CD8-positive, alpha-beta memory T cell (primary cell): ENCODE data around the gene HTR3C. TPM values are rescaled to one million over a fixed set of nuclear protein-coding genes. Genes with fewer than 3 reads are reported as not detected.

Experiments used
- CTCF ChIA-PET: fragments of 350-600 bp; sonication (Branson Sonifier 250); formaldehyde crosslinking; loops from one replicate; lab custom pipeline; 2021; ENCODE audit warnings: antibody characterized with exemption; lab: Charles Lee
- POLR2A ChIA-PET: fragments of 350-600 bp; sonication (Branson Sonifier 250); formaldehyde crosslinking; loops from one replicate; lab custom pipeline; 2021; ENCODE audit warnings: antibody characterized with exemption; lab: Charles Lee
- DNase-seq, 5 donors: peaks; one replicate each; pipeline versions ENCODE4 v3.0.0 to v3.0.0-alpha.2; 2020 to 2022; ENCODE audit warnings: mixed read lengths in 1 of 5
- H3K27ac ChIP-seq: one replicate; pipeline ENCODE4 v1.7.0; 2013; ENCODE audit warnings: low read depth, mild to moderate bottlenecking, low read length, moderate library complexity
- H3K27me3 ChIP-seq: 2 replicates; pipeline ENCODE4 v1.7.0; 2013; ENCODE audit warnings: low read length, mild to moderate bottlenecking; ENCODE audit not compliant: insufficient read depth, poor library complexity, severe bottlenecking
- H3K36me3 ChIP-seq: 2 replicates; pipeline ENCODE4 v1.7.0; 2013; ENCODE audit warnings: mild to moderate bottlenecking, low read length, moderate library complexity; ENCODE audit not compliant: insufficient read depth
- H3K4me1 ChIP-seq: 2 replicates; pipeline ENCODE4 v1.7.0; 2013; ENCODE audit warnings: mild to moderate bottlenecking, low read length, moderate library complexity; ENCODE audit not compliant: insufficient read depth
- H3K4me3 ChIP-seq: 2 replicates; pipeline ENCODE4 v1.7.0; 2013; ENCODE audit warnings: mild to moderate bottlenecking, low read length
- H3K9me3 ChIP-seq: 2 replicates; pipeline ENCODE4 v1.7.0; 2013; ENCODE audit warnings: mild to moderate bottlenecking, low read length
- H3K27ac Mint-ChIP-seq, 8 donors: one replicate each; pipeline ENCODE4 v1.8.0; 2020 to 2021; ENCODE audit warnings: mixed read lengths in 8 of 8, mild to moderate bottlenecking in 6 of 8, inconsistent platforms in 3 of 8, moderate library complexity in 3 of 8
- H3K27me3 Mint-ChIP-seq, 2 donors: one replicate each; pipeline ENCODE4 v1.8.0; 2020 to 2021; ENCODE audit warnings: mixed read lengths in 2 of 2, mild to moderate bottlenecking in 1 of 2, moderate library complexity in 1 of 2
- H3K36me3 Mint-ChIP-seq, 3 donors: one replicate each; pipeline ENCODE4 v1.8.0; 2020 to 2021; ENCODE audit warnings: mixed read lengths in 3 of 3, inconsistent platforms in 1 of 3, mild to moderate bottlenecking in 1 of 3
- H3K4me1 Mint-ChIP-seq, 3 donors: one replicate each; pipeline ENCODE4 v1.8.0; 2020 to 2021; ENCODE audit warnings: mixed read lengths in 3 of 3, inconsistent platforms in 1 of 3, mild to moderate bottlenecking in 1 of 3
- H3K4me3 Mint-ChIP-seq, 7 donors: one replicate each; pipeline ENCODE4 v1.8.0; 2020 to 2021; ENCODE audit warnings: mixed read lengths in 7 of 7, mild to moderate bottlenecking in 6 of 7, moderate library complexity in 4 of 7, inconsistent platforms in 2 of 7
- H3K9me3 Mint-ChIP-seq, 5 donors: one replicate each; pipeline ENCODE4 v1.8.0; 2020 to 2022; ENCODE audit warnings: mixed read lengths in 5 of 5, mild to moderate bottlenecking in 3 of 5, moderate library complexity in 2 of 5, inconsistent platforms in 1 of 5
- polyA plus RNA-seq: library from polyadenylated mRNA; unstranded; fragments of 300-500 nt; fragmentation: Illumina TruSeq; gene quantifications from one replicate; pipeline ENCODE4 v1.2.3, GENCODE V29; 2021
- total RNA-seq, 2 experiments: library from RNA; stranded (reverse); gene quantifications; one replicate each; pipeline ENCODE4 v1.2.3, GENCODE V29; 2021

The HTR3C gene
- total and polyA plus RNA-seq, 3 experiments from 2014 or later, result not detected

DNA sequence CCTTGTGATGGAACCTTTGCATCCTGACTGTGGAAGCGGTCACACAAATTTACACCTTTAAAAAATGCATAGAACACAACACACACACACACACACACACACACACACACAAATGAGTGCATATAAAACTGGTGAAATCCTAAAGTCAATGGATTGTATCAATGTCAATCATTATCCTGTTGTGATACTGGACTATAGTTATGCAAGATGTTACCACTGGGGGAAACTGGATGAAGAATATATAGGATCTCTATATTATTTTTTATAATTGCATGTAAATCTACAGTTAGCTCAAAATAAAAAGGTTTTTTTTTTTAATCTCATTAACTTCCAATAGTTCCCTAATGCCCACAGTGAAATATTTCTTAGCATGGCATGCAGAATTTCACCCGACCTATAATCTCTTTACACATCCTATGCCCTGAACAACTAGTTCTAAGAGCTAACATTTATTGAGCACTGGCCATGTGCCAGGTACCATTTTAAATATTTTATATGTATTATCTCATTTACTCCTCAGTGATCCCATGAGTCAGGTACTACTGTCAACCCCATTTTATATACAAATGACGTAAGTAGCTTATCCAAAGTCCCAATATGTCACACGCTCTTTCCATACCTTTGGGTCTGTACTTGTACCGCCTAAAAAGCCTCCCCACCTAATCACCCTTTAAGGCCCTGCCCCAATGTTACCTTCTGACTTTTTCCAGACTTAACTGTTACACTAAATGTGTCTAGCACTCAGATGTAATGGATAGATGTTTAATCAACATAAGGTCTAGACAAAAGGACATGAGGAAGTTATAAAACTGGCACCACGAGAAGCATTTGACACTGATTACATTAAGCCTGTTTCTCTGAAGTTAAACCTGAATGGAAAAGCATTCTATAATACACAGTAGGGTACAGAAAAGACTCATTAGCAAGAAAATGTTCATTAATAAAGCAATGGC lies 40.6 kb upstream of the HTR3C start:
- H3K4me1 Mint-ChIP-seq, result peaks cover 15 to 16% (median 15%) of the 10 kb centered on the region in 3 donors
- H3K27ac Mint-ChIP-seq, result no peak overlapping the region
- H3K27me3 ChIP-seq, result no peaks in the 10 kb centered on the region
- CTCF ChIA-PET, result interaction anchor here (0.9 kb wide), 1 partner anchor 116 kb away, joined by 4 read pairs; no protein-coding TSS in a partner anchor
- H3K36me3 ChIP-seq, result no peaks in the 10 kb centered on the region
- H3K9me3 Mint-ChIP-seq, result no peaks in the 10 kb centered on the region
- no peaks in the 10 kb centered on the region for H3K9me3 ChIP-seq
- H3K4me3 Mint-ChIP-seq, result no peak overlapping the region
- POLR2A ChIA-PET, result no interaction called here
- H3K27me3 Mint-ChIP-seq, result no peaks in the 10 kb centered on the region
- H3K27ac ChIP-seq, result no peak overlapping the region
- DNase-seq, result no peak
- no peak overlapping the region for H3K4me3 ChIP-seq
- H3K36me3 Mint-ChIP-seq, result peaks cover 0 to 39% (median 15%) of the 10 kb centered on the region in 3 donors
- peaks cover 8% of the 10 kb centered on the region for H3K4me1 ChIP-seq

DNA sequence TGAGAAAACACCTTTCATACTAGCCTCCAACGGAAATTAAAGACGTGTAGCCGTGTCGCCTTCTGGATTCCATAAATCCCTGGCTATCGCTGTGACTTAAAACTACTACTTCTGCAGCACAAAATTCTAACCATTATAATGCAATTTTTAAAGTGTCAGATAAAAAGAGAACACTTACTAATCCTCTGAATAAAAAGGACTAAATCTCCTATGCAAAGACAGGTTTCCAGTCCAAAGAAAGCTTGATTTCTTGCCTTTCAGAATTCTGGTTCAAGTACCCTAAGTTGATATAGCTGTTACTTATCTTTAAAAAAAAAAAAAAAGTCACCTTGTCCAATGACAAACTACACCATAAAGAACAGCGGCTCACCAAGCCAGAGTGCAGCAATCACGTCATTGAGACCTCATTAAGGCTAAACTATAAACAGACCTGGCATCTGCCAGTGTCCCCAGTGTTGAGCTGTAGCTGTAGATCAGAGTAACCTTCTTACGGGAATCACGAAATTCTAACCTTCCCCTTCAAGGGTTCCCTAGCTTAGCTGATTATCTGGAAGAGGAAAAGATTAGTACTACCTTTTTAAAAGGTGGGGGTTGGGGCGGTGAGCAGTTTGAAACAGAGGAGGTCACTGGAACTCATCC lies 37.3 kb upstream of the HTR3C start:
- ChIA-PET POLR2A (no interaction called here), CTCF (interaction anchor here (0.6 to 1.6 kb wide), 3 partner anchors 12 to 226 kb away, joined by 4 to 5 read pairs (median 4); no protein-coding TSS in a partner anchor)
- Mint-ChIP-seq H3K27ac (no peak overlapping the region), H3K4me1 (peaks cover 23 to 27% (median 25%) of the 10 kb centered on the region in 3 donors), H3K4me3 (peak overlapping the region; percentile 0 to 100 (median 99)), H3K9me3 (no peaks in the 10 kb centered on the region), H3K36me3 (peaks cover 0 to 35% (median 14%) of the 10 kb centered on the region in 3 donors), H3K27me3 (peaks cover 6 to 10% of the 10 kb centered on the region in 2 donors)
- peaks cover 13% of the 10 kb centered on the region for H3K4me1 ChIP-seq
- H3K27ac ChIP-seq, result peak overlapping the region; percentile 18
- H3K27me3 ChIP-seq, result no peaks in the 10 kb centered on the region
- H3K4me3 ChIP-seq, result no peak overlapping the region
- H3K36me3 ChIP-seq, result no peaks in the 10 kb centered on the region
- no peaks in the 10 kb centered on the region for H3K9me3 ChIP-seq
- no peak for DNase-seq

DNA sequence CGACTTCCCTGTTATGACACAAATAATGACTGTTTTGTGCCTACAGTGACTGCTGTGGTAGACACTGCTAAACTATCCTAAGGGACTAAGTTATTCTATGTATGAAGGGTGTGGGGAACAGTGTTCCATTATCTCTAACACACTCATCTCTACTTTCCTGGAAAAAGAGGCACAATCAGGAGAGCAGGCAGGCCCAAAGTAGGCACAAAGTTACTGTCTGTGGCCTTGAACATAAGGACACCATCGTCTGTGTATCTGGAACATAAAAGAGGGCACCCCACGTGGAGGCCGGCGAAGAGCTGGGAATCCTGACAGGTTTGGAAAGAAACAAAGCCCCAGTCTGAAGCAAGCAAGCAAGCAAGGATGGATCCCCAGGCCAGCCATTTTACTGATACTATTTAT lies 36.7 kb upstream of the HTR3C start:
- Histone ChIP-seq H3K27me3 (no peaks in the 10 kb centered on the region), H3K4me3 (no peak overlapping the region), H3K36me3 (no peaks in the 10 kb centered on the region), H3K4me1 (peaks cover 13% of the 10 kb centered on the region), H3K27ac (peak overlapping the region; percentile 18), H3K9me3 (no peaks in the 10 kb centered on the region)
- Mint-ChIP-seq H3K4me3 (peak overlapping the region; percentile 72 to 100 (median 99)), H3K27me3 (peaks cover 9 to 15% of the 10 kb centered on the region in 2 donors), H3K4me1 (peaks cover 23 to 27% (median 25%) of the 10 kb centered on the region in 3 donors), H3K27ac (peak overlapping the region in 2 of 8 donors; percentile 79 to 92), H3K9me3 (no peaks in the 10 kb centered on the region), H3K36me3 (peaks cover 0 to 30% (median 10%) of the 10 kb centered on the region in 3 donors)
- POLR2A ChIA-PET, result no interaction called here
- no peak for DNase-seq
- CTCF ChIA-PET, result interaction anchor here (0.6 to 1.6 kb wide), 4 partner anchors 9 to 227 kb away, joined by 4 to 5 read pairs (median 4); no protein-coding TSS in a partner anchor

DNA sequence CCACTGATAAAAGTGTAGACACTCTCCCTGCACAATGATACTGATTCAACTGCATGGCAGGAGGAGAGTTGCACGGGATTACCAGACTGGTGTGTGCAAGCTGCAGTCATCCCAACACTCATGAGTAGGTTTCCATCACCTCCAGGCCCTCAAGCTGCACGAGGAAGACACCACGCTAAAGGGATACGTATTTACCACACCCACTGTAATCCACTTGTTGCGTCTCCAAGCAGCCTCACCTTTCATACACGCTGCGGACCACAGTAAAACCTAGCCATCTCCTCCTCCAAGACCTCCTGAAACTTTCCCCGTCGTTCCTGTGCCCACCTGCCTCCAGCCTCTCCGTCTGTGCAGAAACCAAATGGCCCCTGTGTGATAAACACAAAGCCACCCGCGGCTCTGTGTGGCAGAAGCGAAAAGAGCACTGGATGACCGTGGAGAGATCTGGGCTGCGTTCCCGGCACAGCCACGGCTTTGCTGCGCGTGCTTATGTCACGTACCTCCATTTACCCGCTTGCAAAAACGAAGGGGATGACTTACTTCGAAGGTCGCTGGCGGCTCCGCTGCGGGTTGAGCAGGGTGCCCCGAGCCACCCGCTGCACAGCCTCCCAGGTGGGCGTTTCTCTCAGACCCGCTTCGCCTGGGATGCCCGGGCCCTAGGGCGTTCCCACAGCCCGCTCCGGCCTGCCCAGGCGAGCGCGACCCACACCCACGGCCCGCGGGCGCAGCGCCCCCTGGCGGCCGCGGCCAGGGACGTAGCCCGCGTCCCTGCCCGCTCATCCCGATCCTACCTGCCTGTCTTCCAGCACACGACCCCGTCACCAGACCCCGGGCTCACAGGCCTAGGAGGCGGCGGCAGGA lies 35.8 kb upstream of the HTR3C start:
- peaks cover 13% of the 10 kb centered on the region for H3K4me1 ChIP-seq
- H3K27ac ChIP-seq, result peak overlapping the region; percentile 70
- H3K27me3 ChIP-seq, result no peaks in the 10 kb centered on the region
- Mint-ChIP-seq H3K9me3 (no peaks in the 10 kb centered on the region), H3K4me1 (peaks cover 23 to 27% (median 25%) of the 10 kb centered on the region in 3 donors), H3K36me3 (peaks cover 0 to 25% (median 10%) of the 10 kb centered on the region in 3 donors), H3K27ac (peak overlapping the region in 7 of 8 donors; percentile 82 to 93 (median 90)), H3K27me3 (peaks cover 9 to 21% of the 10 kb centered on the region in 2 donors), H3K4me3 (peak overlapping the region; percentile 99 to 100 (median 100))
- ChIA-PET POLR2A (no interaction called here), CTCF (interaction anchor here (0.7 to 1.6 kb wide), 15 partner anchors 9 to 211 kb away, joined by 3 to 11 read pairs (median 5); partner anchors contain the start of genes EIF2B5 and PARL)
- H3K4me3 ChIP-seq, result peak overlapping the region; percentile 95
- peak in 2 of 5 donors; percentile 36 to 39 for DNase-seq
- H3K36me3 ChIP-seq, result no peaks in the 10 kb centered on the region
- H3K9me3 ChIP-seq, result no peaks in the 10 kb centered on the region

DNA sequence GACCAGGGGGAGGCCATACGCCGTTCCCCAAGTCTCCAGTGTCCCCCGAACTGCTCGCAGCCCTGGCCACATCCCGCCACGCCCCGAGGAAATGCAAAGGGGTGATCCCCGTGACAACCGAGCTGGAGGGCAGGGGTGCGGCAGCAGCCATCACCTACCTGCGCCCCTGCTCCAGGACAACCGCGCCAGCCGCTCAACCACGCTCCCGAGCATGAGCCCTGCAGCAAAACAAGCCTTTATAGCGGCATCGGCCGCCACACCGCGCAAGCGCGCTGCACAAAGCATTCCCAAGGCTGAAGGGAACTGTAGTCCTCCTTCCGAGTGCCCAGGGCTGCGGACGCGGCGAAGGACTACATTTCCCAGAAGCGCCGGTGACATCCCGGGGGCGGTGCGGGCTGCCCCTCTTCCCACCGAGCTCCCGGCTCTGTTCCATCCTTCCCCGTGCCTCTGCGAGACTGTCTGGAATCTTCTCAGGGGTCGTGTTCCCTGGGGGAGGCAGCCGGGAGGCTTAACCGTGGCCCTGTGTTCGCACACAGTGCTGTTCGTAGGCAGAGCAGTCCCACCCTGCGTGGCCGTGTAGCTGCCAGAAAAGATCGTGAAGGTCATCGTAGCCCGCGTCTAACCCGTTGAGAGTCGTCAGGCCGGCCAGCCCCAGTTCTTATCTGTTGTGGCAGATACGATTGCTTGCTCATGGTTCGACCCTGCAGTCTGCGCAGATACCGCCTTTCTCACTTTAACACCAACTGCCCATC lies 35.0 kb upstream of the HTR3C start, which contains the start of gene ABCC5:
Gene ABCC5, minus strand, starts transcription at position 213 of the 752 bp plus-strand sequence. CDS start 3,492 bp downstream, outside the sequence.
- ChIA-PET CTCF (interaction anchor here (0.7 to 1.6 kb wide), 15 partner anchors 8 to 210 kb away, joined by 3 to 11 read pairs (median 4); partner anchors contain the start of genes EIF2B5 and PARL), POLR2A (interaction anchor here (1.0 kb wide), 1 partner anchor 115 kb away, joined by 3 read pairs; no protein-coding TSS in a partner anchor)
- Mint-ChIP-seq H3K4me3 (peak within 1 kb of the TSS; percentile 99 to 100 (median 100)), H3K4me1 (peaks cover 23 to 27% (median 25%) of the 10 kb centered on the region in 3 donors), H3K27ac (peak within 1 kb of the TSS; percentile 74 to 93 (median 88)), H3K27me3 (peaks cover 9 to 23% of the 10 kb centered on the region in 2 donors), H3K9me3 (no peaks in the 10 kb centered on the region), H3K36me3 (peaks cover 0 to 19% (median 4%) of the 10 kb centered on the region in 3 donors)
- H3K9me3 ChIP-seq, result no peaks in the 10 kb centered on the region
- peak within 1 kb of the TSS; percentile 95 for H3K4me3 ChIP-seq
- H3K36me3 ChIP-seq, result no peaks in the 10 kb centered on the region
- no peaks in the 10 kb centered on the region for H3K27me3 ChIP-seq
- DNase-seq, result peak; percentile 73 to 89 (median 79)
- H3K27ac ChIP-seq, result peak within 1 kb of the TSS; percentile 70
- H3K4me1 ChIP-seq, result peaks cover 13% of the 10 kb centered on the region

DNA sequence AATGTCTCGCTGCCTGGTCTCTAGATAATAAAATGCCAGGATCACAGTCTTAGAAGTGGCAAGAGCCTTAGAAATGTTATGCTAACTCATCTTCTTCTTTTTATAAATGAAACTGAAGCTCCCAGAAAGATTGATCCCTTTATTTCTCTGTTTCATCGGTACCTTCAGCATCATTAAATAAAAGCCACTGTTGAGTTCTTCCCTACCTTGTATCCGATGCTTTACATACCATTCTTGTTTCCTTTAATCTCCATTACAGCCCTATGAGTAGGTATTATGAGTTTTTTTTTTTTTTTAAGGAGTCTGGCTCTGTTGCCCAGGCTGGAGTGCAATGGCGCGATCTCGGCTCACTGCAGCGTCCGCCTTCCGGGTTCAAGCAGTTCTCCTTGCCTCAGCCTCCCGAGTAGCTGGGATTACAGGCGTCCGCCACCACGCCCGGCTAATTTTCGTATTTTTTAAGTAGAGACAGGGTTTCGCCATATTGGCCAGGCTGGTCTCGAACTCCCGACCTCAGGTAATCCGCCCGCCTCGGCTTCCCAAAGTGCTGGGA lies 34.3 kb upstream of the HTR3C start:
- Histone ChIP-seq H3K36me3 (no peaks in the 10 kb centered on the region), H3K4me3 (peak overlapping the region; percentile 95), H3K27me3 (no peaks in the 10 kb centered on the region), H3K27ac (peak overlapping the region; percentile 70), H3K9me3 (no peaks in the 10 kb centered on the region), H3K4me1 (peaks cover 13% of the 10 kb centered on the region)
- POLR2A ChIA-PET, result interaction anchor here (1.0 kb wide), 1 partner anchor 115 kb away, joined by 3 read pairs; no protein-coding TSS in a partner anchor
- Mint-ChIP-seq H3K9me3 (no peaks in the 10 kb centered on the region), H3K27me3 (peaks cover 9 to 28% of the 10 kb centered on the region in 2 donors), H3K36me3 (peaks cover 0 to 16% (median 3%) of the 10 kb centered on the region in 3 donors), H3K27ac (peak overlapping the region in 7 of 8 donors; percentile 74 to 93 (median 90)), H3K4me3 (peak overlapping the region; percentile 99 to 100 (median 100)), H3K4me1 (peaks cover 23 to 27% (median 25%) of the 10 kb centered on the region in 3 donors)
- CTCF ChIA-PET, result interaction anchor here (0.9 to 1.6 kb wide), 14 partner anchors 8 to 209 kb away, joined by 3 to 11 read pairs (median 4); partner anchors contain the start of genes EIF2B5 and PARL
- no peak for DNase-seq
